Karpas-422 (cell line): ENCODE results near the gene NOTCH1. TPM values are rescaled to one million over a fixed set of nuclear protein-coding genes. Genes with fewer than 3 reads are reported as not detected.

ENCODE experiments used
- DNase-seq: peaks from one replicate; pipeline ENCODE4 v3.0.0-alpha.2; 2015
- H2AFZ ChIP-seq: fragments of 200-600 bp; sonication (generic); 2 replicates; pipeline ENCODE4 v1.6.1; 2014; ENCODE audit warnings: antibody characterized with exemption, low read length, mixed read lengths
- H3K27ac ChIP-seq: fragments of 200-600 bp; sonication (generic); 2 replicates; pipeline ENCODE4 v1.5.1; 2014; ENCODE audit warnings: mild to moderate bottlenecking, low read length, moderate library complexity
- H3K27me3 ChIP-seq: fragments of 200-600 bp; sonication (generic); 2 replicates; pipeline ENCODE4 v1.6.1; 2014; ENCODE audit warnings: low read length, mixed read lengths
- H3K36me3 ChIP-seq: fragments of 200-600 bp; sonication (generic); 2 replicates; pipeline ENCODE4 v1.6.1; 2014; ENCODE audit warnings: low read length, mixed read lengths; ENCODE audit not compliant: insufficient read depth
- H3K4me1 ChIP-seq: fragments of 200-600 bp; sonication (generic); 2 replicates; pipeline ENCODE4 v1.6.1; 2014; ENCODE audit warnings: mild to moderate bottlenecking, low read length, mixed read lengths
- H3K4me2 ChIP-seq: fragments of 200-600 bp; sonication (generic); 2 replicates; pipeline ENCODE4 v1.6.1; 2014; ENCODE audit warnings: low read length, low read depth, mild to moderate bottlenecking; ENCODE audit not compliant: poor library complexity, severe bottlenecking
- H3K4me3 ChIP-seq: fragments of 200-600 bp; sonication (generic); 2 replicates; pipeline ENCODE4 v1.5.1; 2014; ENCODE audit warnings: mild to moderate bottlenecking, antibody characterized with exemption, low read length, mixed read lengths
- H3K79me2 ChIP-seq: fragments of 200-600 bp; sonication (generic); 2 replicates; pipeline ENCODE4 v1.6.1; 2014; ENCODE audit warnings: mild to moderate bottlenecking, low read length, mixed read lengths
- H3K9ac ChIP-seq: fragments of 200-600 bp; sonication (generic); 2 replicates; pipeline ENCODE4 v1.6.0; 2014; ENCODE audit warnings: low read length
- H3K9me2 ChIP-seq: fragments of 200-600 bp; sonication (generic), shearing (Covaris generic); replicated peaks from 2 replicates; pipeline ENCODE4 v1.6.0; 2014; ENCODE audit warnings: mild to moderate bottlenecking, low read length, moderate library complexity; ENCODE audit not compliant: insufficient read depth
- H3K9me3 ChIP-seq: fragments of 300-700, 200-600 bp; sonication (generic); 2 replicates; pipeline ENCODE4 v1.6.1; 2014; ENCODE audit warnings: low read length, mixed read lengths
- H4K20me1 ChIP-seq: fragments of 200-600 bp; sonication (generic); 2 replicates; pipeline ENCODE4 v1.6.1; 2014; ENCODE audit warnings: mild to moderate bottlenecking, antibody characterized with exemption, low read length, low read depth; ENCODE audit not compliant: insufficient read depth
- total RNA-seq: library from RNA; depleted of rRNA; stranded (reverse); fragments of >200 nt; shearing (Covaris generic); gene quantifications from 2 replicates; pipeline ENCODE4 v1.2.3, GENCODE V29; 2014; ENCODE audit warnings: low replicate concordance

NOTCH1 gene
- total RNA-seq, 1 experiment from 2014 or later, result 15.0 TPM

DNA sequence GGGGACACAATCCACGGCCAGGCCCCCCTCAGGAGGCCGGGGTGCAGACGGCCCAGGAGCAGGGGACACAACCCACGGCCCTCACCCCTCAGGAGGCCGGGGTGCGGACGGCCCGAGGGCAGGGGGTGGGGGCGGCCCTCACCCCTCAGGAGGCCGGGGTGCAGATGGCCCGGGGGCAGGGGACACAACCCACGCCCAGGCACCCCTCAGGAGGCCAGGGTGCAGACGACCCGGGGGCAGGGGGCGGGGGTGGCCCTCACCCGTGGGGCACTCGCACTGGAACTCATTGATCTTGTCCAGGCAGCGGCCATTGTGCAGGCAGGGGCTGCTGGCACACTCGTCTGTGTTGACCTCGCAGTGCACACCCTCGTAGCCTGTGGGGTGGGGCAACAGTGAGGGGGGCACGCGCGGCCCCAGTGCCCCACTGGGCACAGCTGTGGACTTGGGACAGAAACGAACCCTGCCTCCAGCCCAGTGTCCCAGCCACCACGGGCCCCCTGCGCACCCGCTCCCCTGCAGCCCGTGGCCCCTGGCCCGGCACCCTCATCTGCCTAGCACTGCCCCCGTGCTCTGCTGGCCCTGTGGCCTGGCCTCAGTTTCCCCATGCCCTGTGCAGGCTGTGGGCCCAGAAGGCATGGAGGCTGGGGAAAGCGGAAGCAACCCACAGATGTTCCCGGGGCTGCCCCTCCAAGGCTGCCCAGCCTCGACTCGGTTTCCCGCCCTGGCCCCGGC, 28.7 kb downstream of the NOTCH1 start:
- 0 out of 2 replicates have a peak, but pooled peaks cover 5% of the 10 kb centered on the region for H4K20me1 ChIP-seq
- H3K27ac ChIP-seq, result no peak overlapping the region
- H3K4me3 ChIP-seq, result no peak overlapping the region
- 0 out of 2 replicates have a peak, but pooled peaks cover 5% of the 10 kb centered on the region for H3K4me1 ChIP-seq
- H3K79me2 ChIP-seq, result no peaks in the 10 kb centered on the region
- H3K27me3 ChIP-seq, result no peaks in the 10 kb centered on the region
- H2AFZ ChIP-seq, result no peak overlapping the region
- no peak overlapping the region for H3K4me2 ChIP-seq
- DNase-seq, result no peak
- no peaks in the 10 kb centered on the region for H3K9me2 ChIP-seq
- H3K9me3 ChIP-seq, result no peaks in the 10 kb centered on the region
- no peak overlapping the region for H3K9ac ChIP-seq
- H3K36me3 ChIP-seq, result no peaks in the 10 kb centered on the region

DNA sequence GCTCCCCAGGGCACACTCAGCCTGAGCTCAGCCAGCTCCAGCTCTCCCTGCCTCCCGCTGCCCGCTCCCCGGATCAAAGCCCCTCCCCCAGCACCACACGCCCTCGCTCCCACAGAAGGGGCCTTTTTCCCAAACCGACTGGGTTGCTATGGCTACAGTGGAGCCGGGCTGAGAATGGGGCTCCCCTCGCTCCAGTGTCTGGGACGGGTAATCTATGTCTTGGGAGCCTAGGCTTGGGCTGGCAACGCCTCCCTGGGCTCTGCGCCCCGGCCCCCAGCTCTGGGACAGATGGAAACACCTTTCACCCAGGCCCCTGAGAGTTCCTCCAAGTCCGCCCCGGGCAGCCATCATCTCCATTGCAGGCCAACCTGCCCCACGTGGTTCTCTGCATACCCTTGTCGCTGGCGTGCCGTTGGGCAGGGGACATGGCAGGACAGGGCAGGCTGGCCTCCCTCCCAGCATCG, 29.6 kb downstream of the NOTCH1 start:
- Histone ChIP-seq H4K20me1 (0 out of 2 replicates have a peak, but pooled peaks cover 5% of the 10 kb centered on the region), H3K9ac (no peak overlapping the region), H2AFZ (no peak overlapping the region), H3K9me3 (no peaks in the 10 kb centered on the region), H3K9me2 (no peaks in the 10 kb centered on the region), H3K4me2 (no peak overlapping the region), H3K79me2 (no peaks in the 10 kb centered on the region), H3K27me3 (no peaks in the 10 kb centered on the region), H3K4me1 (0 out of 2 replicates have a peak, but pooled peaks cover 5% of the 10 kb centered on the region), H3K27ac (no peak overlapping the region), H3K4me3 (no peak overlapping the region), H3K36me3 (no peaks in the 10 kb centered on the region)
- no peak for DNase-seq

DNA sequence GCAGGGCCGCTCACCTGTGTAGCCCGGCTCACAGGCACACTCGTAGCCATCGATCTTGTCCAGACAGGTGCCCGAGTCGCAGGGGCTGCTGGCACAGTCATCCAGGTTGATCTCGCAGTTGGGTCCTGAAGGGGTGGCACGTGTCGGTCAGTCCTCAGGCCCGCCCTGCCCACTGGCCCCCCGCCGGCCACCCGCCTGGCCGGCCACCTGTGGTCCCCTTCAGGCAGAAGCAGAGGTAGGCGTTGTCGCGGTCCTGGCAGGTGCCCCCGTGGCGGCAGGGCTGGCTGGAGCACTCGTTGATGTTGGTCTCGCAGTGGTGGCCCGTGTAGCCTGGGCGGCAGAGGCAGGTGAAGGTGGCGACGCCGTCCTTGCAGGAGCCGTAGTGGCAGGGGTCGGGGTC, 30.6 kb downstream of the NOTCH1 start:
- Histone ChIP-seq H3K9me2 (no peaks in the 10 kb centered on the region), H3K4me2 (no peak overlapping the region), H3K9me3 (no peaks in the 10 kb centered on the region), H3K27ac (no peak overlapping the region), H3K9ac (no peak overlapping the region), H3K4me1 (0 out of 2 replicates have a peak, but pooled peaks cover 5% of the 10 kb centered on the region), H3K79me2 (no peaks in the 10 kb centered on the region), H2AFZ (no peak overlapping the region), H3K4me3 (no peak overlapping the region), H3K36me3 (no peaks in the 10 kb centered on the region), H4K20me1 (0 out of 2 replicates have a peak, but pooled peaks cover 5% of the 10 kb centered on the region), H3K27me3 (no peaks in the 10 kb centered on the region)
- no peak for DNase-seq

DNA sequence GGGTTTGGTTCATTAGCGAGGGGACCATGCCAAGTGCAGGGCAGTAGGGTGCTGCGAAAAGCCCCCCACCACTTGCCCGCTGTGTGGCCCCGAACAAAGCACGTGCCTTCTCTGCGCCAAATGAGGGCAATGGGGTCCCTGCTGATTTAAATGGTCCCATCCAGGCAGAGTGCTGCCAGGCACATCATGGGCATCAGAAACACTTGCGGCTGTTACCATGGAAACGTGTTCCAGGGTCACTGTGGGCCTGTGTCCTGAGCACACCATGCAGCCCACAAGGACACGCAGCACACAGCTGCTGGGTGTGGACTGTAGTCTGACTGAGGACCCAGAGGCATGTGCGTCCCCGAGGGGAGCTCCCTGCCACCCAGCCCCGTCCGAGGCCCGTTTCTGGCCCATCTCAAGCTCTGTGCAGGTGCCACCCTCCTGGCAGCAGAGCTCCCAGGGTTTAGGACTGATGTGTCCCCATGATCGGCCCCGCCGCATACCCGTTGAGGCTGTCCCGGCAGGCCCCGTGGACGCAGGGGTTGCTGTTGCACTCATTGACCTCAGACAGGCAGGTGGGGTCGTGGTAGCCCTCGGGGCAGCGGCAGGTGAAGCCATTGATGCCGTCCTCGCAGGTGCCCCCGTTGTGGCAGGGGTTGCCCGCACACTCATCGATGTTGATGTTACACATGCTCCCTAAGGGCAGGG, 31.7 kb downstream of the NOTCH1 start:
- H3K9ac ChIP-seq, result no peak overlapping the region
- no peak overlapping the region for H2AFZ ChIP-seq
- no peak overlapping the region for H3K4me3 ChIP-seq
- H3K27me3 ChIP-seq, result no peaks in the 10 kb centered on the region
- H3K4me2 ChIP-seq, result no peak overlapping the region
- no peaks in the 10 kb centered on the region for H3K79me2 ChIP-seq
- H4K20me1 ChIP-seq, result 0 out of 2 replicates have a peak, but pooled peaks cover 5% of the 10 kb centered on the region
- no peaks in the 10 kb centered on the region for H3K9me2 ChIP-seq
- H3K27ac ChIP-seq, result no peak overlapping the region
- H3K36me3 ChIP-seq, result no peaks in the 10 kb centered on the region
- DNase-seq, result no peak
- no peaks in the 10 kb centered on the region for H3K9me3 ChIP-seq
- no peaks in the 10 kb centered on the region for H3K4me1 ChIP-seq

DNA sequence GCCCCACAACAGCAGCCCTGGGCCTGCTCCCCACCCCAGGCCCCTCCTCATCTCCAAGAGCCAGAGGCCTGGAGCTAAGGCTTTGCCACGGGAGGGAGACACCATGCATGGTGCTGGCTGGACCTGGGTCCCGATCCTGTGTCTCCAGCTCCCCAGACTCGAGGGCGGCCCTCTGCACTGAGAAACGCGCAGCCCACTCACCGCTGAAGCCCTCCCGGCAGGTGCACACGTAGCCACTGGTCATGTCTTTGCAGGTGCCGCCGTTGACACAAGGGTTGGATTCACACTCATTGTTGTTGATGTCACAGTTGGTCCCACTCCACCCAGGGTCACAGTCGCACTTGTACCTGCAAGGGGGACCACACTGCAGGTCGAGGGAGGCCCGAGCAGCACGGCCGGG, 32.7 kb downstream of the NOTCH1 start:
- no peak overlapping the region for H3K4me3 ChIP-seq
- H3K4me2 ChIP-seq, result no peak overlapping the region
- H3K9me3 ChIP-seq, result no peaks in the 10 kb centered on the region
- no peaks in the 10 kb centered on the region for H3K36me3 ChIP-seq
- H3K9ac ChIP-seq, result no peak overlapping the region
- H3K27ac ChIP-seq, result no peak overlapping the region
- no peak overlapping the region for H2AFZ ChIP-seq
- H3K79me2 ChIP-seq, result no peaks in the 10 kb centered on the region
- H3K4me1 ChIP-seq, result no peaks in the 10 kb centered on the region
- H3K9me2 ChIP-seq, result no peaks in the 10 kb centered on the region
- no peak for DNase-seq
- 0 out of 2 replicates have a peak, but pooled peaks cover 5% of the 10 kb centered on the region for H4K20me1 ChIP-seq
- no peaks in the 10 kb centered on the region for H3K27me3 ChIP-seq

DNA sequence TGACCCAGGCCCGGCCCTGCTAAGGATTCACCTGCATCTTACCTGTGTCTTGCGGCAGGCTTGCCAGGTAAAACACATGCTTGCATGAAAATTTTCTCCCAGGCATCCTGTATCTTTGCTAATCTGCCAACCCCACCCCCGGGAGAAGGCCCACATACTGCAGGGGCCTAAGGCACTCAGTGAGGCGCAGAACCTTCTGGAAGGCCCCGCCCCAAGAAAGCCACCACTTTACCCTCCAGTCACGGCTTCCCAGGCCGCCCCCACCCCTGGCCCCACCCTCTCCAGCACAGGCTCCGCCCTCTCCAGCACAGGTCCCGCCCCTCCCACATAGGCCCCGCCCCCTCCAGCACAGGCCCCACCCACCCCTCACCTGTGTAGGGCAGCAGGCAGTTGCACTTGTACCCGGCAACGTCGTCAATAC, 33.2 kb downstream of the NOTCH1 start:
- Histone ChIP-seq H3K9ac (no peak overlapping the region), H3K36me3 (no peaks in the 10 kb centered on the region), H3K4me2 (no peak overlapping the region), H2AFZ (no peak overlapping the region), H3K79me2 (no peaks in the 10 kb centered on the region), H3K4me3 (no peak overlapping the region), H3K9me2 (no peaks in the 10 kb centered on the region), H3K9me3 (no peaks in the 10 kb centered on the region), H3K4me1 (no peaks in the 10 kb centered on the region), H3K27ac (no peak overlapping the region), H4K20me1 (0 out of 2 replicates have a peak, but pooled peaks cover 5% of the 10 kb centered on the region), H3K27me3 (no peaks in the 10 kb centered on the region)
- no peak for DNase-seq

DNA sequence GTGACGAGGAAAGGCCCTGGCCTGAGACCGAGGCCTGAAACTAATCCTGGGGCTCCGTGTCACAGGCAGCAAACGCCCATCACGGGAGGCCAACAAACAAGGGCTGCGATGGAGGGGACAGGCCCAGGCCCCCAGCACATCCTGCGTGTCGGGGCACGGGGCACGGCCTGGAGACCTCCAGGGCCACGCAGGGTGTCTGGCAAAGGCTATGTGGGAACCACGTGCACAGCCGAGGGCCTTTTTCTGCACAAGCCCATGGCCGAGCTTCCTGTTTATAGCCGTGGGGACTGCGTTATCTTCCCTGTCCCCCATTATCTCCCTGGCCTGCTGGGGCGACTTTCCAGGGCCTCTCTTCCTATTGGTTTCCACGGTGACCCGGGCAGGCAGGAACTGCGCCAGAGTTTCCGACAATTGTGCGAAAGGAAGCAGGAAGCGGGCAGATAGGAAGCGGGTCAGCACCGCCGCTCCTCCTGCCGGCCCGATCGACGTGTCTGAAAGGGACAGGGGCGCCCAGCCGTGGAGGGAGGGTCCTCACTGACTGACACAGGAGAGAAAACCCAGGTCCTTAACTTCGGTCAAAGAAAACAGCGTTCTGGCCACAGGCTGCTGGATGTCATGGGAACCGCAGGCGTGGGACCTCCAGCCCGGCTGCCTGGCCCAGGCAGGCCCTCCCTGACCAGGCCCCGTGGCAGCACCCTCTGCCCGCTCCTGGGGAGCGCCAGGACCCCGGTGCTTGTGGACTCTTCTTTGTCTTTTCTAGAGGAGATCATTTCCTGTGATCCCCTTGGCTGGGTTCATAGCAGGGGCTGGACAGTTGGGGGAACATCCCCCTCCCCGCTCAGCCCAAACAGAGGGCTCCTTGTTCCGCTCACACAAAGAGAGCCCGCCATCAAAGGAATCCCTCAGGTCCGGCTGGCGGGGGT, 33.9 kb downstream of the NOTCH1 start:
- Histone ChIP-seq H3K9me2 (no peaks in the 10 kb centered on the region), H2AFZ (no peak overlapping the region), H3K4me2 (no peak overlapping the region), H4K20me1 (0 out of 2 replicates have a peak, but pooled peaks cover 5% of the 10 kb centered on the region), H3K27me3 (no peaks in the 10 kb centered on the region), H3K4me3 (no peak overlapping the region), H3K9ac (no peak overlapping the region), H3K4me1 (no peaks in the 10 kb centered on the region), H3K27ac (no peak overlapping the region), H3K79me2 (no peaks in the 10 kb centered on the region), H3K36me3 (no peaks in the 10 kb centered on the region), H3K9me3 (no peaks in the 10 kb centered on the region)
- no peak for DNase-seq
